ENCODE data around the gene CNOT10.

DNA sequence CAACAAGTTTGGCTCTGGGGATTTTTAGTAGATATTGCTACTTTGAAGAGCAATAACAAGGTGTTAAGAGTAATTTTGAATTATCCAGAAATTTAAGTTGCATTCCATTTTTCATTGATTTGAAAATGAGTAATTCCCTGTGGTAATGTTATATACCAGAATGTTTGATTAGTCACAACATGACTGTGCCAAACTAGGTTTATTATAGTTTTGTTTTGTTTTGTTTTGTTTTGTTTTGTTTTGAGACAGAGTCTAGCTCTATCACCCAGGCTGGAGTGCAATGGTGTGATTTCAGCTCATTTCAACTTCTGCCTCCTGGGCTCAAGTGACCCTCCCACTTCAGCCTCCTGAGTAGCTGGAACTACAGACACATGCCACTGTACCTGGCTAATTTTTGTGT, 40.7 kb downstream of the CNOT10 start:
- no peak for TF ChIP-seq CTCF (IDR thresholded peaks at IDR 0.05)
- TF ChIP-seq POLR2AphosphoS5 (IDR thresholded peaks at IDR 0.05; ENCODE audit: low read depth, low read length) = no peak
- TF ChIP-seq REST (IDR thresholded peaks at IDR 0.05; ENCODE audit: insufficient read depth in 1 of 2, low read depth in 2 of 2, low read length in 1 of 2) = no peak
- TF ChIP-seq TCF7L2 (IDR thresholded peaks at IDR 0.05; ENCODE audit: low read depth, low read length) = no peak

Measured in Panc1 (cell line).